Stimulated activated CD4-positive, alpha-beta T cell treated with anti-CD3 and anti-CD28 coated beads, Interleukin-15, amount 100 ng/mL, for 1 hour (primary cell): ENCODE measurements around the gene AQP9.
"Not testable (repeated sequence)": the region's sequence is repeated elsewhere in the genome, so short reads cannot be mapped to it uniquely, and the experiment has no call there.

ENCODE experiments used
- DNase-seq, 2 donors: peaks; one replicate each; pipeline ENCODE4 v3.0.0-alpha.2; 2020; ENCODE audit warnings: low read depth in 1 of 2, low spot score in 1 of 2

The AQP9 gene

GRCh38 chr15:58138106-58138505, at the start of gene AQP9:
AQP9 (plus strand) TSS chr15:58138381; CDS start chr15:58138566, 185 bp downstream.
- no peak for DNase-seq

- no peak for DNase-seq
Measured at GRCh38 chr15:58095415-58095814, 42.8 kb upstream of the AQP9 start.

- no peak for DNase-seq
Measured at GRCh38 chr15:58096529-58097084, 41.6 kb upstream of the AQP9 start.

- DNase-seq: no peak
Measured at GRCh38 chr15:58103482-58103881, 34.7 kb upstream of the AQP9 start.

GRCh38 chr15:58108117-58108516, 30.1 kb upstream of the AQP9 start:
- no peak for DNase-seq

- DNase-seq: no peak
Measured at GRCh38 chr15:58109419-58109818, 28.8 kb upstream of the AQP9 start.

- DNase-seq: no peak
Measured at GRCh38 chr15:58110999-58111717, 27.0 kb upstream of the AQP9 start.

GRCh38 chr15:58111718-58112104, 26.5 kb upstream of the AQP9 start:
- no peak for DNase-seq

- DNase-seq: not testable (repeated sequence)
Measured at GRCh38 chr15:58113358-58113757, 24.8 kb upstream of the AQP9 start.

GRCh38 chr15:58114388-58114787, 23.8 kb upstream of the AQP9 start:
- DNase-seq: no peak

GRCh38 chr15:58114812-58115211, 23.4 kb upstream of the AQP9 start:
- DNase-seq: no peak

- DNase-seq: no peak
Measured at GRCh38 chr15:58115692-58116091, 22.5 kb upstream of the AQP9 start.

GRCh38 chr15:58117619-58118018, 20.6 kb upstream of the AQP9 start:
- no peak for DNase-seq

- DNase-seq: no peak
Measured at GRCh38 chr15:58118272-58118671, 19.9 kb upstream of the AQP9 start.

- DNase-seq: no peak
Measured at GRCh38 chr15:58119016-58119415, 19.2 kb upstream of the AQP9 start.

- DNase-seq: no peak
Measured at GRCh38 chr15:58124585-58124984, 13.6 kb upstream of the AQP9 start.

GRCh38 chr15:58125333-58125732, 12.8 kb upstream of the AQP9 start:
- DNase-seq: no peak

- no peak for DNase-seq
Measured at GRCh38 chr15:58134886-58135285, 3.3 kb upstream of the AQP9 start.

GRCh38 chr15:58135511-58136174, 2.5 kb upstream of the AQP9 start:
- DNase-seq: no peak

GRCh38 chr15:58136731-58137130, 1.4 kb upstream of the AQP9 start:
- no peak for DNase-seq

GRCh38 chr15:58137686-58138085, 495 bp upstream of the AQP9 start:
- no peak for DNase-seq

- no peak for DNase-seq
Measured at GRCh38 chr15:58139276-58139988, 1.3 kb downstream of the AQP9 start.
